GM12878 (cell line): ENCODE results near the gene PIEZO2. TPM values are rescaled to one million over a fixed set of nuclear protein-coding genes. Genes with fewer than 3 reads are reported as not detected.

ENCODE experiments used
- ATAC-seq: fragments of 200-7000 bp; cut with Tn5 transposase; 3 replicates; pipeline ENCODE4 v1.9.1; 2020; ENCODE audit warnings: mild to moderate bottlenecking, moderate library complexity
- BruUV-seq: library from RNA; stranded (reverse); fragments of 400-500 nt; replicated peaks from 2 replicates; lab custom pipeline; 2021; lab: Mats Ljungman, UMichigan
- CTCF ChIA-PET: fragments of 300-600 bp; sonication (Branson Sonifier 250); formaldehyde crosslinking; extraction: SDS; loops from one replicate; lab custom pipeline; 2021; ENCODE audit warnings: inconsistent platforms; lab: Yijun Ruan, JAX
- POLR2A ChIA-PET: fragments of 350-600 bp; formaldehyde crosslinking; extraction: SDS; loops from one replicate; lab custom pipeline; 2021; ENCODE audit warnings: inconsistent platforms; lab: Charles Lee
- RAD21 ChIA-PET: fragments of 300-600 bp; sonication (Branson Sonifier 250); formaldehyde crosslinking; loops from one replicate; lab custom pipeline; 2023; ENCODE audit warnings: antibody characterized with exemption; ENCODE audit not compliant: unreplicated experiment; lab: Charles Lee
- SMC1A ChIA-PET: fragments of 300-600 bp; sonication (Branson Sonifier 250); formaldehyde crosslinking; loops from one replicate; lab custom pipeline; 2023; ENCODE audit not compliant: unreplicated experiment, uncharacterized antibody; lab: Charles Lee
- DNase-seq: peaks from one replicate; pipeline ENCODE4 v3.0.0-alpha.2; 2011; ENCODE audit warnings: low read depth, low spot score
- FAIRE-seq: peaks from 3 replicates; lab custom pipeline; 2011; peaks lifted over from hg19 to GRCh38; lab: Jason Lieb, UNC
- H2AFZ ChIP-seq: 2 replicates; pipeline ENCODE4 v1.6.0; 2011; ENCODE audit warnings: low read depth, low read length, control low read depth; ENCODE audit not compliant: control insufficient read depth
- H3K27ac ChIP-seq: 2 replicates; pipeline ENCODE4 v1.5.1; 2011; ENCODE audit warnings: control low read depth; ENCODE audit not compliant: control insufficient read depth, insufficient read depth
- H3K27me3 ChIP-seq, 2 experiments: replicated peaks in 1 of 2; 2 replicates each; pipeline versions ENCODE4 v1.6.0 to v1.6.1; 2011; ENCODE audit warnings: low read length in 1 of 2; ENCODE audit not compliant: control insufficient read depth in 2 of 2, insufficient read depth in 2 of 2
- H3K36me3 ChIP-seq, 2 experiments: 2 replicates each; pipeline ENCODE4 v1.5.1; 2011; ENCODE audit warnings: low read length in 1 of 2; ENCODE audit not compliant: control insufficient read depth in 2 of 2, insufficient read depth in 2 of 2
- H3K4me1 ChIP-seq: 2 replicates; pipeline ENCODE4 v1.6.1; 2011; ENCODE audit warnings: mild to moderate bottlenecking, low read length, moderate library complexity, mixed read lengths; ENCODE audit not compliant: control insufficient read depth, insufficient read depth
- H3K4me2 ChIP-seq: 2 replicates; pipeline ENCODE4 v1.6.0; 2011; ENCODE audit warnings: control low read depth; ENCODE audit not compliant: control insufficient read depth, insufficient read depth
- H3K4me3 ChIP-seq: fragments of 200-600 bp; sonication (generic); 2 replicates; pipeline ENCODE4 v1.5.1; 2016
- H3K79me2 ChIP-seq: 2 replicates; pipeline ENCODE4 v1.6.0; 2011; ENCODE audit warnings: low read length; ENCODE audit not compliant: control insufficient read depth, insufficient read depth
- H3K9ac ChIP-seq: 2 replicates; pipeline ENCODE4 v1.8.0; 2011; ENCODE audit warnings: low read length, control low read depth, mixed read lengths; ENCODE audit not compliant: control insufficient read depth, insufficient read depth
- H3K9me3 ChIP-seq: replicated peaks from 3 replicates; pipeline ENCODE4 v1.5.1; 2011; ENCODE audit warnings: mild to moderate bottlenecking, low read length; ENCODE audit not compliant: control insufficient read depth, insufficient read depth
- H4K20me1 ChIP-seq: 2 replicates; pipeline ENCODE4 v1.6.0; 2011; ENCODE audit not compliant: control insufficient read depth, insufficient read depth
- CHD4 ChIP-seq: fragments of 200-600 bp; sonication (generic); IDR thresholded peaks from 2 replicates; pipeline ENCODE4 v1.6.1; 2016; ENCODE audit warnings: mild to moderate bottlenecking
- EZH2 ChIP-seq: IDR thresholded peaks from 2 replicates; pipeline ENCODE4 v1.6.1; 2012; ENCODE audit warnings: low read depth, mild to moderate bottlenecking, control low read depth, inconsistent platforms, low read length, borderline replicate concordance; ENCODE audit not compliant: control insufficient read depth
- FOXK2 ChIP-seq: fragments of 450-650 bp; IDR thresholded peaks from 2 replicates; pipeline ENCODE4 v1.6.1; 2017; ENCODE audit warnings: mild to moderate bottlenecking, moderate library complexity
- GABPA ChIP-seq: IDR thresholded peaks from 2 replicates; pipeline ENCODE4 v1.6.1; 2014; ENCODE audit warnings: antibody characterized with exemption, low read depth, mild to moderate bottlenecking, inconsistent platforms
- HCFC1 ChIP-seq: fragments of 150-350 bp; IDR thresholded peaks from 2 replicates; pipeline ENCODE4 v1.6.1; 2014; ENCODE audit warnings: low read length
- MEF2A ChIP-seq: IDR thresholded peaks from 2 replicates; pipeline ENCODE4 v1.6.1; 2011; ENCODE audit warnings: low read depth, mild to moderate bottlenecking, low read length, moderate library complexity; ENCODE audit not compliant: insufficient read depth
- MTA3 ChIP-seq: IDR thresholded peaks from 2 replicates; pipeline ENCODE4 v1.6.1; 2012; ENCODE audit warnings: low read length, inconsistent platforms, borderline replicate concordance
- POLR2A ChIP-seq: IDR thresholded peaks from 2 replicates; pipeline ENCODE4 v1.6.1; 2011; ENCODE audit warnings: low read depth, mild to moderate bottlenecking, low read length
- RAD21 ChIP-seq: IDR thresholded peaks from 2 replicates; pipeline ENCODE4 v1.6.1; 2011; ENCODE audit warnings: mild to moderate bottlenecking, low read depth, low read length, moderate library complexity; ENCODE audit not compliant: insufficient read depth
- RCOR1 ChIP-seq: conservative IDR thresholded peaks from 2 replicates; pipeline ENCODE4 v1.6.1; 2012; ENCODE audit warnings: low read depth, low read length, improper control_type of control experiment
- RFX5 ChIP-seq: IDR thresholded peaks from 2 replicates; pipeline ENCODE4 v1.6.1; 2011; ENCODE audit warnings: low read depth, low read length, improper control_type of control experiment
- SP1 ChIP-seq: IDR thresholded peaks from one replicate; pipeline ENCODE4 v1.6.1; 2011; ENCODE audit warnings: low read depth, low read length
- ZNF217 ChIP-seq: fragments of 450-650 bp; IDR thresholded peaks from 2 replicates; pipeline ENCODE4 v1.6.1; 2017; ENCODE audit warnings: antibody characterized with exemption, mild to moderate bottlenecking
- WGBS: methylation state at CpG from one replicate; pipeline ENCODE4 v1.1.6; 2016; ENCODE audit warnings: low lambda C conversion rate; ENCODE audit not compliant: insufficient replicate concordance, insufficient coverage; ENCODE audit errors: missing lambda C conversion rate; 5-methylcytosine and 5-hydroxymethylcytosine counted together
- in situ Hi-C: fragments of 300-500 bp; cut with MboI; formaldehyde crosslinking; loops from 9 replicates; pipeline ENCODE4 v1.14.3; 2018; ENCODE audit warnings: mixed read lengths
- intact Hi-C: fragments of 100-400 bp; cut with micrococcal nuclease; formaldehyde crosslinking; loops from one replicate; pipeline ENCODE4 v1.14.2; 2022; ENCODE audit not compliant: unreplicated experiment
- polyA plus RNA-seq, 11 experiments: library from polyadenylated mRNA; depleted of rRNA in 4 of 11; unstranded in 6 of 11; stranded (reverse) in 5 of 11; fragments of >200 nt; fragmentation: Nextera tagmentation in 4 of 11; fragmentation: Illumina TruSeq in 1 of 11; extraction: Ambion mirVana in 4 of 11; extraction: Trizol in 1 of 11; gene quantifications; 1 replicate in 1 of 11; 2 replicates in 10 of 11; pipeline versions ENCODE4 v1.2.1 to v1.2.3, GENCODE V29; 2011 to 2016; ENCODE audit warnings: inconsistent platforms in 2 of 11, missing spikeins in 2 of 11, low read depth in 1 of 11
- total RNA-seq, 4 experiments: library from RNA; depleted of rRNA in 3 of 4; stranded (reverse); fragments of >200 nt in 3 of 4; fragmentation: Illumina TruSeq in 1 of 4; extraction: Trizol in 1 of 4; gene quantifications; 2 replicates each; pipeline versions ENCODE4 v1.2.1 to v1.2.3, GENCODE V29; 2013 to 2021

The PIEZO2 gene
- total and polyA plus RNA-seq, 10 of the 15 experiments (the other 5 are each of a cell fraction or from before 2014, with no cell fraction given), result 6.7 to 42.3 (median 27.4) TPM

- ATAC-seq (no peak), FAIRE-seq (no peak), DNase-seq (no peak)
- Histone ChIP-seq H3K4me2 (no peak overlapping the region), H3K4me1 (no peaks in the 10 kb centered on the region), H2AFZ (no peak overlapping the region), H4K20me1 (no peaks in the 10 kb centered on the region), H3K9me3 (no peaks in the 10 kb centered on the region; the same call in 2 of the 3 replicates), H3K79me2 (no peaks in the 10 kb centered on the region), H3K9ac (no peak overlapping the region), H3K4me3 (no peak overlapping the region), H3K27ac (no peak overlapping the region)
- ChIA-PET SMC1A (interaction anchor here (1.0 to 2.2 kb wide), 6 partner anchors 9 to 199 kb away, joined by 3 to 11 read pairs (median 5); no protein-coding TSS in a partner anchor), RAD21 (no interaction called here), POLR2A (no interaction called here), CTCF (interaction anchor here (0.8 to 1.2 kb wide), 3 partner anchors 8 to 55 kb away, joined by 3 read pairs; no protein-coding TSS in a partner anchor)
- WGBS, result 100% methylated on average over 1 of the region's 1 CpG
- BruUV-seq, result no TSS peak
- intact Hi-C loops, result no loop called here
- in situ Hi-C loops, result no loop called here
- TF ChIP-seq MTA3 (no peak), RFX5 (no peak), EZH2 (no peak), CHD4 (no peak), FOXK2 (no peak), MEF2A (no peak), SP1 (no peak), RCOR1 (no peak)
- TF ChIP-seq, all 136 proteins: peak for 0
- peaks cover 0 to 13% of the 10 kb centered on the region in 2 experiments; a peak in 1 of 4 replicates for H3K36me3 ChIP-seq
- H3K27me3 ChIP-seq, result no peaks in the 10 kb centered on the region
Measured at GRCh38 chr18:10907749-10908148, 241.6 kb downstream of the PIEZO2 start.

- Histone ChIP-seq H3K27me3 (no peaks in the 10 kb centered on the region), H4K20me1 (no peaks in the 10 kb centered on the region), H3K27ac (no peak overlapping the region), H3K36me3 (peaks cover 0 to 6% of the 10 kb centered on the region in 2 experiments; a peak in 1 of 4 replicates), H3K4me2 (no peak overlapping the region), H3K4me1 (peaks cover 28% of the 10 kb centered on the region), H3K9me3 (no peaks in the 10 kb centered on the region; the same call in 1 of the 3 replicates), H3K9ac (no peak overlapping the region), H3K4me3 (no peak overlapping the region), H3K79me2 (no peaks in the 10 kb centered on the region; the same call in 1 of the 2 replicates), H2AFZ (no peak overlapping the region)
- ChIA-PET SMC1A (interaction anchor here (0.8 to 2.0 kb wide), 4 partner anchors 11 to 118 kb away, joined by 3 to 9 read pairs (median 4); no protein-coding TSS in a partner anchor), RAD21 (no interaction called here), POLR2A (no interaction called here), CTCF (no interaction called here)
- intact Hi-C loops (no loop called here), in situ Hi-C loops (no loop called here)
- ATAC-seq (no peak), FAIRE-seq (no peak), DNase-seq (no peak)
- TF ChIP-seq GABPA, result no peak
- TF ChIP-seq POLR2A, result no peak
- no peak for TF ChIP-seq HCFC1
- TF ChIP-seq RAD21, result no peak
- no peak for TF ChIP-seq ZNF217
- WGBS, result 79% methylated on average over 2 of the region's 2 CpGs
- no TSS peak for BruUV-seq
Measured at GRCh38 chr18:10901329-10901728, 248.0 kb downstream of the PIEZO2 start.
